Activated CD8-positive, alpha-beta memory T cell treated with anti-CD3 and anti-CD28 coated beads, Interleukin-2, amount 10 ng/mL, durations not matched to agents 7 days and 5 days (primary cell): ENCODE results near the gene OOSP3. TPM values are rescaled to one million over a fixed set of nuclear protein-coding genes. Genes with fewer than 3 reads are reported as not detected.

Experiments used
- ATAC-seq: fragments of 150-1000 bp; cut with Tn5 transposase; one replicate; pipeline ENCODE4 v1.10.0; 2021; ENCODE audit warnings: moderate library complexity
- CTCF ChIA-PET: fragments of 350-600 bp; sonication (Branson Sonifier 250); formaldehyde crosslinking; loops from one replicate; lab custom pipeline; 2021; ENCODE audit warnings: antibody characterized with exemption; lab: Charles Lee
- DNase-seq: peaks from one replicate; pipeline ENCODE4 v3.0.0-alpha.2; 2020
- H3K27ac Mint-ChIP-seq: one replicate; pipeline ENCODE4 v1.8.0; 2021; ENCODE audit warnings: mild to moderate bottlenecking, mixed read lengths
- H3K27me3 Mint-ChIP-seq: one replicate; pipeline ENCODE4 v1.8.0; 2021; ENCODE audit warnings: mixed read lengths
- H3K36me3 Mint-ChIP-seq: one replicate; pipeline ENCODE4 v1.8.0; 2021; ENCODE audit warnings: mild to moderate bottlenecking, mixed read lengths
- H3K4me1 Mint-ChIP-seq: one replicate; pipeline ENCODE4 v1.8.0; 2021; ENCODE audit warnings: mixed read lengths
- H3K4me3 Mint-ChIP-seq: one replicate; pipeline ENCODE4 v1.8.0; 2021; ENCODE audit warnings: mild to moderate bottlenecking, moderate library complexity, mixed read lengths
- H3K9me3 Mint-ChIP-seq: one replicate; pipeline ENCODE4 v1.8.0; 2022; ENCODE audit warnings: low read depth, mixed read lengths
- total RNA-seq, 2 experiments: library from RNA; stranded (reverse); gene quantifications; one replicate each; pipeline ENCODE4 v1.2.3, GENCODE V29; 2021

Gene OOSP3
- total RNA-seq, 2 experiments from 2014 or later: not detected

- H3K4me1 Mint-ChIP-seq: peaks cover 23% of the 10 kb centered on the region
- peaks cover 11% of the 10 kb centered on the region for H3K27me3 Mint-ChIP-seq
- peaks cover 6% of the 10 kb centered on the region for H3K36me3 Mint-ChIP-seq
- no peaks in the 10 kb centered on the region for H3K9me3 Mint-ChIP-seq
- H3K4me3 Mint-ChIP-seq: no peak overlapping the region
- ATAC-seq (peak; percentile 90), DNase-seq (peak; percentile 49)
- H3K27ac Mint-ChIP-seq: peak overlapping the region; percentile 73
- CTCF ChIA-PET: no interaction called here
Observed at GRCh38 chr11:59857439-59858434, 20.8 kb upstream of the OOSP3 start.

- Mint-ChIP-seq H3K4me3 (no peak overlapping the region), H3K4me1 (peaks cover 23% of the 10 kb centered on the region), H3K27ac (no peak overlapping the region), H3K36me3 (peaks cover 6% of the 10 kb centered on the region), H3K9me3 (no peaks in the 10 kb centered on the region), H3K27me3 (peaks cover 9% of the 10 kb centered on the region)
- DNase-seq (no peak), ATAC-seq (no peak)
- CTCF ChIA-PET: no interaction called here
Observed at GRCh38 chr11:59859673-59860072, 18.9 kb upstream of the OOSP3 start.

GRCh38 chr11:59862252-59862651, 16.3 kb upstream of the OOSP3 start:
- no peak overlapping the region for H3K4me3 Mint-ChIP-seq
- H3K27ac Mint-ChIP-seq: no peak overlapping the region
- peaks cover 17% of the 10 kb centered on the region for H3K27me3 Mint-ChIP-seq
- DNase-seq (no peak), ATAC-seq (no peak)
- no peaks in the 10 kb centered on the region for H3K9me3 Mint-ChIP-seq
- H3K4me1 Mint-ChIP-seq: peaks cover 21% of the 10 kb centered on the region
- peaks cover 4% of the 10 kb centered on the region for H3K36me3 Mint-ChIP-seq
- CTCF ChIA-PET: no interaction called here

- Mint-ChIP-seq H3K27ac (no peak overlapping the region), H3K9me3 (no peaks in the 10 kb centered on the region), H3K36me3 (no peaks in the 10 kb centered on the region), H3K27me3 (peaks cover 17% of the 10 kb centered on the region), H3K4me1 (no peaks in the 10 kb centered on the region), H3K4me3 (no peak overlapping the region)
- no peak for DNase-seq
- ATAC-seq: no peak
- CTCF ChIA-PET: interaction anchor here (1.0 kb wide), 1 partner anchor 110 kb away, joined by 3 read pairs; the partner anchor contains the start of gene STX3
Observed at GRCh38 chr11:59865031-59865430, 13.6 kb upstream of the OOSP3 start.

GRCh38 chr11:59866397-59866796, 12.2 kb upstream of the OOSP3 start, which contains the start of gene TCN1:
Gene TCN1, minus strand, starts transcription at chr11:59866487. Its CDS starts 17 bp downstream, at chr11:59866470.
- no peak for DNase-seq
- Mint-ChIP-seq H3K36me3 (no peaks in the 10 kb centered on the region), H3K4me3 (no peak within 1 kb of the TSS), H3K9me3 (peaks cover 2% of the 10 kb centered on the region), H3K4me1 (no peaks in the 10 kb centered on the region), H3K27ac (no peak within 1 kb of the TSS), H3K27me3 (peaks cover 15% of the 10 kb centered on the region)
- CTCF ChIA-PET: no interaction called here
- ATAC-seq: no peak

- CTCF ChIA-PET: no interaction called here
- Mint-ChIP-seq H3K27me3 (peaks cover 19% of the 10 kb centered on the region), H3K27ac (no peak overlapping the region), H3K4me1 (no peaks in the 10 kb centered on the region), H3K4me3 (no peak overlapping the region), H3K36me3 (no peaks in the 10 kb centered on the region), H3K9me3 (peaks cover 2% of the 10 kb centered on the region)
- ATAC-seq (no peak), DNase-seq (no peak)
Observed at GRCh38 chr11:59866836-59867235, 11.7 kb upstream of the OOSP3 start.

GRCh38 chr11:59867946-59868345, 10.6 kb upstream of the OOSP3 start:
- H3K36me3 Mint-ChIP-seq: no peaks in the 10 kb centered on the region
- ATAC-seq (no peak), DNase-seq (no peak)
- no peaks in the 10 kb centered on the region for H3K4me1 Mint-ChIP-seq
- H3K9me3 Mint-ChIP-seq: peaks cover 2% of the 10 kb centered on the region
- CTCF ChIA-PET: no interaction called here
- no peak overlapping the region for H3K4me3 Mint-ChIP-seq
- no peak overlapping the region for H3K27ac Mint-ChIP-seq
- H3K27me3 Mint-ChIP-seq: peaks cover 19% of the 10 kb centered on the region

GRCh38 chr11:59872076-59872475, 6.5 kb upstream of the OOSP3 start:
- ATAC-seq (no peak), DNase-seq (no peak)
- CTCF ChIA-PET: no interaction called here
- H3K27me3 Mint-ChIP-seq: peaks cover 14% of the 10 kb centered on the region
- H3K9me3 Mint-ChIP-seq: peaks cover 2% of the 10 kb centered on the region
- no peak overlapping the region for H3K4me3 Mint-ChIP-seq
- no peaks in the 10 kb centered on the region for H3K4me1 Mint-ChIP-seq
- no peaks in the 10 kb centered on the region for H3K36me3 Mint-ChIP-seq
- no peak overlapping the region for H3K27ac Mint-ChIP-seq

- Mint-ChIP-seq H3K4me3 (no peak overlapping the region), H3K4me1 (no peaks in the 10 kb centered on the region), H3K9me3 (peaks cover under 1% of the 10 kb centered on the region), H3K36me3 (no peaks in the 10 kb centered on the region), H3K27ac (no peak overlapping the region), H3K27me3 (peaks cover 17% of the 10 kb centered on the region)
- ATAC-seq: no peak
- CTCF ChIA-PET: no interaction called here
- DNase-seq: no peak
Observed at GRCh38 chr11:59875856-59876519, 2.6 kb upstream of the OOSP3 start.

- DNase-seq (no peak), ATAC-seq (no peak)
- peaks cover 11% of the 10 kb centered on the region for H3K27me3 Mint-ChIP-seq
- H3K4me1 Mint-ChIP-seq: no peaks in the 10 kb centered on the region
- no peaks in the 10 kb centered on the region for H3K36me3 Mint-ChIP-seq
- no peak overlapping the region for H3K27ac Mint-ChIP-seq
- CTCF ChIA-PET: no interaction called here
- H3K9me3 Mint-ChIP-seq: no peaks in the 10 kb centered on the region
- no peak overlapping the region for H3K4me3 Mint-ChIP-seq
Observed at GRCh38 chr11:59877325-59877724, 1.3 kb upstream of the OOSP3 start.

GRCh38 chr11:59877784-59878183, 798 bp upstream of the OOSP3 start:
- ATAC-seq: no peak
- Mint-ChIP-seq H3K9me3 (no peaks in the 10 kb centered on the region), H3K4me3 (no peak overlapping the region)

GRCh38 chr11:59879567-59879966, 985 bp downstream of the OOSP3 start:
- CTCF ChIA-PET: no interaction called here
- DNase-seq (no peak), ATAC-seq (no peak)
- Mint-ChIP-seq H3K4me3 (no peak overlapping the region), H3K4me1 (no peaks in the 10 kb centered on the region), H3K27ac (no peak overlapping the region), H3K9me3 (no peaks in the 10 kb centered on the region), H3K36me3 (no peaks in the 10 kb centered on the region), H3K27me3 (peaks cover 10% of the 10 kb centered on the region)

More at GRCh38 chr11:59877784-59878183, 798 bp upstream of the OOSP3 start:
- Mint-ChIP-seq H3K36me3 (no peaks in the 10 kb centered on the region), H3K27ac (no peak overlapping the region), H3K27me3 (peaks cover 11% of the 10 kb centered on the region), H3K4me1 (no peaks in the 10 kb centered on the region)
- CTCF ChIA-PET: no interaction called here
- no peak for DNase-seq

GRCh38 chr11:59883597-59883996, 5.0 kb downstream of the OOSP3 start:
- no peaks in the 10 kb centered on the region for H3K4me1 Mint-ChIP-seq
- ATAC-seq (no peak), DNase-seq (no peak)
- no peaks in the 10 kb centered on the region for H3K36me3 Mint-ChIP-seq
- no peaks in the 10 kb centered on the region for H3K27me3 Mint-ChIP-seq
- no peak overlapping the region for H3K27ac Mint-ChIP-seq
- CTCF ChIA-PET: no interaction called here
- H3K9me3 Mint-ChIP-seq: peaks cover 3% of the 10 kb centered on the region
- H3K4me3 Mint-ChIP-seq: no peak overlapping the region
